HG03196 (cell line): Measurements from ENCODE around the gene NUP98.
"Not testable (repeated sequence)": the region's sequence is repeated elsewhere in the genome, so short reads cannot be mapped to it uniquely, and the experiment has no call there.

Experiments used
- ATAC-seq: cut with Tn5 transposase; IDR thresholded peaks from one replicate; pipeline ENCODE4 v1.9.1; 2021; ENCODE audit not compliant: unreplicated experiment

The NUP98 gene

DNA sequence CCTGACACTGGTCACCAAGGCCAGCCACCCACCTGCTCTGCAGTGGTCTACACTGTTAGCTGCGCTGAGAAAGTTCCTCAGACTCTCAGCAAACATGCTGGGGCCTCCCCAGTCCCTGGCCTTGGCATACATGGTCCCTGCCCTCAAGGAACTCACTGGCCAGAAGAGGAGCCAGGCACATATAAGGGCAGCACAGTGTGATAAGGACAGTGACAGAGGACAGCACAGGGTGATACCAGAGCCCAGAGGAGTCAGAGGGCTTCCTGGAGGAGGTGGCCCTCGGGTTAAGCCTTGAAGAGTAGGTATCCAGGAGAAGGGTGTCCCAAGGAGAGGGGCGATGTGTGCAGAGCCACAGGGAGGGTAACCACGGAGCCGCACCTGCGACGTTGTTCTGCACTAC, 151.8 kb downstream of the NUP98 start:
- no peak for ATAC-seq

DNA sequence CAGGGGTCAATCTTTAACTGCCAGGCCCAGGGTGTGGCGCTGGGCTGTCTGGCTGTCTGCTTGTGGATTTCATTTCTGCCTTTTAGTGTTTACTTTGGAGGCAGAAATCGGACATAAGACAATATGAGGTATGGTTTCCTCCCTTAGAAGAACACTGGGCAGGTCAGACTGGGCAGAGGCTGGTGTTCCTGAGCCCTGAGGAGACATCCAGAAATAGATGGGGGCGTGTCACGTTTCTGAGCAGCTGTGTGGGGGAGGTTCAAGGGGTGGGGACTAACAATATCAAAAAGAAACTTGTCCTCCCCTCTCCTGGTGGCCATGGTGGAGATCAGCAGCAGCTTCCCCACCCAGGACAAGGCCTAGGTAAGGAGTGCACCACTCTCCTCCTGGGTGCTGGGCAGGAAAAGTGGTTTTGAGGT, 152.5 kb downstream of the NUP98 start, which contains the start of gene ART1:
ART1 (plus strand) TSS at position 312 of the 419 bp plus-strand sequence. CDS start 14,086 bp downstream, outside the sequence.
- no peak for ATAC-seq

DNA sequence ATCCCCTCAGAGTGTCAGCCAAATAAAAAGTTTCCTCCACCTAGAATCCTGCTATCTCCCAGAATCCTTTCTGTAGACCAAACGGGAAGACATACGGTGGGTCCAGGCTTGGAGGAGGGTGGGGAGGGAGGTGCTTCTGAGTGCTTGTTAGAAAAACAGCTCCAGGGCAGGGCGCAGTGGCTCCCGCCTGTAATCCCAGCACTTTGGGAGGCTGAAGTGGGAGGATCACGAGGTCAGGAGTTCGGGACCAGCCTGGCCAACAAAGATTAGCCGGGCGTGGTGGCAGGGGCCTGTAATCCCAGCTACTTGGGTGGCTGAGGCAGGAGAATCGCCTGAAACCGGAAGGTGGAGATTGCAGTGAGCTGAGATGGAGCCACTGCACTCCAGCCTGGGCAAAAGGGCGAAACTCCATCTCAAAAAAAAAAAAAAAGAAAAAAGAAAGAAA, 154.2 kb downstream of the NUP98 start:
- ATAC-seq: not testable (repeated sequence)

DNA sequence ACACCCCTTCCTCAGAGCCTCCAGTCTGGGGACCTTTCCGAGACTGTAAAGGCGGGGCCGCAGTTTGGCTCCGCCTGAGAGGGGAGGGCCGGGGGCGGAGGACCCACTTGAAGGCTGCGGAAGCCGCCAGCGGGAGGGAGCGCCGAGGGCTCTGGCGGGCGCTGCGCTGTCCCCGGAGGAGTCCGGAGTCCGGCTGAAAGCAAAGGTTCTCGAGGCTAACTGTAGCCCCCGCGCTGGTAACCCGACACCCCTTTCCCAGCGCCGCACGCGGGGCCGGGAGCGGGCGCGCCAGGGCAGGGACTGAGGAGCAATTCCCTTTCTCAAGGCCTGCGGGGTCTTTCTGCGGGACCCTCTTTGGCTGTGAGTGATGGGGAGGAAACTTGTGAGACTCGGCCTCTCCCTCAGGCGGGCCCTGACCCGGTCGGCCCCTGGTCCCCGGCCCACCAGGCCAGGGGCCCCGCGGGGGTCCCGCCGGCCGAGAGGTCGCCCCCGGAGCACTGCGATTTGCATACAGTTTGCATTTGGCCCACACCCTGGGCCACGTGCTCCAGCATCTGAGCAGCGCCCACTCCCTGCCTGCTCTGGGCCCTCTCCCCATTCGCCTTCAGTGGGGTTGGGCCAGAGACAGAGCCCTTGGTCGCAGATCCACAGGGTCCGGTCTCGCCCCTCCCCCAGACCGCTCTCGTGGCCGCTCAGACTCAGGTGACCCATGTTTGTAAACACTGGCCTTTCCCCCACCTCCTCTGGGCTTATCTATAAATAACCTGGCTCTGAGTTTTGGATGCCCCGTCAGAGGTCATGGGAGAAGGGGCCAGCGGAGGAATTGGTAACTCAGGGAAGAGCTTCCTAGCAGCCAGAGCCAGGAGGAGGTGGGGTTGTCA, 155.0 kb downstream of the NUP98 start:
- ATAC-seq: no peak

DNA sequence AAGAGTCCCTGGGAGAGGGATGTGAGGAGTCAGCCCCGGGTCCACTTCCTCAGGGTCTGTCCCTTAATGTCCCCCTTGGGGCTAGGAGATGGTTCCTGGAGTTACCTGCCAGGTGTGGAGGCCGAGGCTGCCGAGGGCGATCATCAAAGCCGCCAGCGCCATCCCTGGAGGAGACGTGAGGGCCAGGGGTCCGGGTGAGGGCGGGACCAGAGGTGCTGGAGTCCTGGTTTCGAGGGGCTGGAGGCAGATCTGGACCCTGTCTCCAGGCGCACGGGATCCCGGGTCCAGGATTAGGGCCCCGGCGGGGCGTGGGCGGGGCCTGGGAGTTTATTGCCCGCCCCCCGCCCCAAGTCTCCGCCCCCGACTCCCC, 155.7 kb downstream of the NUP98 start, which contains the start of gene ART5:
ART5 (minus strand) TSS at position 292 of the 370 bp plus-strand sequence; CDS start at position 162, 130 bp downstream.
- ATAC-seq: no peak

DNA sequence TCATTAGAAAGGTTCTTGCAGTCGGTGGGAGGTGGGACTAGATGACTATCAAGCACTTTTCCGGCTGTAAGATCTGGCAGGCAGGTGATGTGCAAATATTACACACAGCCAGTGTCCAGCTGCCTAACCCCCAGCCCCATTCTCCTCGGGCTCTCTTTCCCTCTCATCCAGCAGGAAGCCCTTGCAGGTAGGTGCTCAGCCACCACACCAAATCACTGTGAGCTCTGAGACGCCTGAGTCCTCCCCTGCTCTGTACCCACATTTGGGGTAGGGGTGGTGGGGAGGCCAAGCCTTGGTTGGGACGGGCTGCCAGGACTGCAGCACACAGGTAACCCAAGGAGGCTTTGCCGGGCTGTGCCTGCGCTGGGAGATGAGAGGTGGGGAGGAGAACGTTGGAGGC, 156.2 kb downstream of the NUP98 start:
- no peak for ATAC-seq

DNA sequence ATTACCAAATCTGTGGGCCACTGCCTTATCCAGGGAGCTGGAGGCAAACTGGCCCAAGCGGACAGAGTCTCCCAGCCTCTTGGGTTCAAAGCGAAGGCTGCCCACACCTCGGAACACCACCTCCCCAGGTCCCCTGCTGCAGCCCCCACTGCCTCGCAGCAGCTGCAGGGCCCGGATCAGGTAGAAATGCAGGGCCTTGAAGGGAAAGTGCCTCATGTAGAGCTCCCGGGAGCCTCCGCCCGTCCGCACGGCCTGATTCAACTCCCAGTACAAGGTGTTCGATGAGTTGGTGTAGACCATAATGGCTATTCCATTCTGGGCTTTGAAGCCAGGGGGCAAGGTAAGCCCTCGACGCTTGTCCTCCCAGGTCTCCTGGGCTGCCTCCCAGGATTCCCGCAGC, 157.5 kb downstream of the NUP98 start:
- no peak for ATAC-seq

DNA sequence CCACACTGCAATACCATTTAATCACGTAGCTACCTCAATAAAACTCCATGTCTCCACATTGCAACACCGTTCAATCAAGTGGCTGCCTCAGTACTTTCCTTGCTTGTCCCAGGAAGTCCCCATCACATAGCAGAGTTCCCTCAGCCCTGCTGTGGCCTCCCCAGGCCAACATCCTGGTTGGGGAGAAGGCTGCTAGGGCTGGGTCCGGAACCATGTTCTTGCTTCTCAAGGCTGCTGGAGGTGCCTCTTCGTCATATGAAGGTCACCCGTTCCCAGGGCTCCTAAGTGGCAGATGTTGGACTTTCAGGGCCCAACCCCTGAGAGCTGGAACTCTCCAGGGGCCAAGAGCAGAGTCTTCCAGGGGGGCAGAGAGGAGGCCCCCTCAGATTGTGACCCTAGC, 158.8 kb downstream of the NUP98 start:
- no peak for ATAC-seq

DNA sequence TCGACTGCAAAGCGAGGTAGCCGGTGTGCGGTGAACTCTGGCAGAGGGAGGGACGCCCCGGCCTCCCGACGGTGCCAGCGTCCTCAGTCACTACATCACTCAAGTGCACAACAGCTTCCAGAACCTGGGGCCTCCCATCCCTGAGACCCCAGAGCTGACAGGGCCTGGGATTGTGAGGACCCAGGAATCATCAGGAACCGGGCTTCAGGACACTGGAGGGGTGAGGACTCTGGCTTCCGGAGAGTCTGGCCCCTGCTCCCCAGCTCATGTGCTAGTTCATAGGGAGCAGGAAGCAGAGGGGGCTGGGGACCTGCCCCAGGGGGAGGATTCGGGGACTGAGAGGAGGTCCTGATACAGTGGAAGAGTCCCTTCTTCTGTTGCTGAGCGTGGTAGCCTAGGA, 160.2 kb downstream of the NUP98 start:
- ATAC-seq: no peak

DNA sequence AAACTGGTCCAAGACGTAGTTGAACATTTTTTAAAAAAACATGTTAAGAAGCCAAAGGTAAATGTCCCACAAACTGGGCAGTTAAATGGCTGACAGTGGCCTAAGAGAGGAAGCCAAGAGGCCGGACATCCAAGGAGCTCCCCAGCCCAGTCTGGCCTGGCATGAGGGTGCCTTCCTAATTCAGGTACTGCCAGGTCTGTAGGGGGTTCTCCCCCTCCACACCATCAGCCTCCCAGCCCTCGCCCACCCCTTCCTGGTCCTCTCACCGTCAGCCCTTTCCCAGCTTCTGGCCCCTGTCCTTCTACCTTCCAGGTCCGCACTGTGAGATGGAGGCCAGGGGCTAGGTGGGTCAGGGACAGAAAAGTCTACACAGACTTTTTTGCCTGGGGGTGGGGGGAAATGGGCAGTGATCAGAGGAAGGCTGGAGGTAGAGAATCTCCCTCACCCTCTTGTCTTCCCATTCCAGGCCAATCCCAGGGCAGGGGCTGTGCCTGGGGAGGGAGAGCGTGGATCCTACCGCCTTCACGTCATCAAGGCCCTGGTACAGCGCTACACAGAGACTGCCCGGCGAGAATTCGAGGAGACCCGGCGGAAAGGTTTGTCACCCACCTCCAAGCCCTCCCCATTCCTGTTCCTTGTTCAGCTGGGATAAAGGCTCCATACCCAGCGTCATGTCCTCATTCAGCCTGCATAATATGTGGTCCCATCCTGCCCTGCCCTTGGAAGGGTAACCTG, 161.5 kb downstream of the NUP98 start:
- ATAC-seq: no peak

DNA sequence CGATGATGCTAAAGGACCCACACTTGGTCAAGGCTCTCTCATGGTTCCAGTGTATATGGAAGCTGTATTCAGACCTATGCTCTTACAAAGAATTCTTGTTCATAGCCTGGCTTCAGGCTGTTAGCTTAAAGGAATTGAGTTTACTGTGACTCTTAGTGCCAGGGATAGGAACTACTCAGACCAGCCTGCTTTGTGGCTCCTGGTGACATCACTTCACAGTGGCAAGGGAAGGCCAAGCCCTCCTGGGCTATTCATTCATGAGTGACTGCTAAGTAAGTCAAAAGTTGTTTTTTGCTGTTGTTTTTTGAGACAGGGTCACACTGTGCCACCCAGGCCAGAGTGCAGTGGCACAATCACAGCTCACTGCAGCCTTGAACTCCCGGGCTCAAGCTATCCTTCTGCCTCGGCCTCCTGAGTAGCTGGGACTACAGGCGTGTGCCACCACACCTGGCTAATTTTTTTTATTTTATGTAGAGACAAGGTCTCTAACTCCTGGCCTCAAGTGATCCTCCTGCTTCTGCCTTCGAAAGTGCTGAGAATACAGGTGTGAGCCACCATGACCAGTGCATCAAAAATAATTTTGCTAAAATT, 165.2 kb downstream of the NUP98 start:
- ATAC-seq: no peak

DNA sequence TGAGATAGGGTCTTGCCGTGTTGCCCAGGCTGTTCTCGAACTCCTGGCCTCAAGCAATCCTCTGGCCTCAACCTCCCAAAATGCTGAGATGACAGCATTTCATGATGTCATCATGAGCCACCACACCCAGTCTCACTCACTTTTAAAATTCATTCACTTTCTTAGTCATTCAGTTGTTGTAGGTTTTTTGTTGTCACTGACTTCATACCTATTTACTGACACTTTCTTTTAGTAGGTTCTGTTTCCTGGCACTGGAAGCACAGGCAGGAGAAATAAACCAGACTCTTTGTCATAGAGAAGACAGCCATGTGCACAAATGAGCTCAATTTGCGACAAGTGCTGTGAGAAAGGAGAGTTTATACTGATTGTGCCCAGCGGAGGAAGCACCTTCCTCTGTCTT, 166.0 kb downstream of the NUP98 start:
- ATAC-seq: no peak

DNA sequence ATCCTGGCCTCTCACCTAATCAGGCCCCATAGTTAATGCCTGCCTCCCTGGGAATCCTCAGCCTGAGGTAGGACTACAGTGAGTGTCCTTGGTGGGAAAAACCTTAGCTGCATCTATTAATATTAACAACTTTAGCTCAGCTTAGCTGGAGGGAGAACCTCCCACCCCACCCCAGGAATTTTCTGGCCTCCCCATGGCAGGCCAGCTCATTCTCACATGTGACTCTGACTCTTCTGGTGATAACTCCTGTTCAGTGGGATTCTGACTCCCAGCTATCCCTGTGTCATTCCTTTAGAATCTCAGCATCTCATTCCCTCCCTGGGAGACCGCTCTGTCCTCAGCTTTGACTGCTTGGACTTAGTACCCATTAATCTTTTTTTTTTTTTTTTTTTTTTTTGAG, 170.1 kb downstream of the NUP98 start:
- ATAC-seq: no peak

DNA sequence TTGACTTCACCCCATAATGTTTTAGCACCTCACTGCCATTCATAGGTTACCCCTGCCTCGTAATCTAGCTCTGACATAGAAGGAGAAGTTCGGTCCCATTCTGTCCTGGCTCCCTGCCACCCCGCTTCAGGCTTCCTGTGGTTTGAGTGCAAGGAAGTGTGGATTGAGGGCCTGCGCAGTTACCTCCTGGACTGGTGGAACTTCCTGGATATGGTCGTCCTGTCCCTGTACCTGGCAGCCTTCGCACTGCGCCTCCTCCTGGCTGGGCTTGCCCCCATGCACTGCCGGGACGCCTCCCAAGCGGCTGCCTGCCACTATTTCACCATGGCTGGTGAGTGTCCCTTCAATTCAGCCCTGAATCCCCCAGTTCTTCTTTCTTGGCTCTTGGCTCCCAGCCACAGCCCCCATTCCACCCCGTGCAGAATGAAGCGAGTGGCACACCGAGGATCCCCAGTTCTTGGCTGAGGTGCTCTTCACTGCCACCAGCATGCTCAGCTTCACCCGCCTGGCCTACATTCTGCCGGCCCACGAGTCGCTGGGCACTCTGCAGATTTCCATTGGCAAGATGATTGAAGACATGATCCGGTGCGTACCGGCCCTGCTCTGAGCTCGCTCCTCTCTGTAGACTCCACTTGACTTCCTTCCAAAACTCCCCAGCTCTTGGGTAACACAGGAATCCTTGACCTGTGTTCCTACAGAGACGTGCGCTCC, 170.9 kb downstream of the NUP98 start:
- no peak for ATAC-seq
